Activated naive CD8-positive, alpha-beta T cell treated with anti-CD3 and anti-CD28 coated beads, Interleukin-2, amount 50 U/mL, for 24 hours (primary cell): Measurements from ENCODE around the gene CEP76.
A peak's percentile ranks its signal among the peaks of the same experiment; 100 is the strongest.

ENCODE experiments used
- ATAC-seq: fragments of 150-1000 bp; cut with Tn5 transposase; one replicate; pipeline ENCODE4 v1.10.0; 2021
- DNase-seq: peaks from one replicate; pipeline ENCODE4 v3.0.0; 2021
- H3K27ac Mint-ChIP-seq: one replicate; pipeline ENCODE4 v1.8.0; 2021; ENCODE audit warnings: mild to moderate bottlenecking, mixed read lengths
- H3K27me3 Mint-ChIP-seq: one replicate; pipeline ENCODE4 v1.8.0; 2021; ENCODE audit warnings: mixed read lengths
- H3K36me3 Mint-ChIP-seq: one replicate; pipeline ENCODE4 v1.8.0; 2021; ENCODE audit warnings: low read depth, mixed read lengths
- H3K4me1 Mint-ChIP-seq: one replicate; pipeline ENCODE4 v1.8.0; 2021; ENCODE audit warnings: mixed read lengths
- H3K4me3 Mint-ChIP-seq: one replicate; pipeline ENCODE4 v1.8.0; 2021; ENCODE audit warnings: mild to moderate bottlenecking, moderate library complexity, mixed read lengths
- H3K9me3 Mint-ChIP-seq: one replicate; pipeline ENCODE4 v1.8.0; 2021; ENCODE audit warnings: mixed read lengths

Gene CEP76

GRCh38 chr18:12702221-12703095, at the start of gene CEP76, which contains the start of gene PSMG2:
CEP76 (minus strand) TSS chr18:12702723; CDS start chr18:12702548, 175 bp downstream.
PSMG2 (plus strand) TSS chr18:12703042; CDS start chr18:12703108, 66 bp downstream.
- H3K36me3 Mint-ChIP-seq = peaks cover 25% of the 10 kb centered on the region
- peak within 1 kb of the TSS; percentile 95 for H3K27ac Mint-ChIP-seq
- peak within 1 kb of the TSS; percentile 98 for H3K4me3 Mint-ChIP-seq
- H3K9me3 Mint-ChIP-seq = no peaks in the 10 kb centered on the region
- peak; percentile 82 for ATAC-seq
- DNase-seq = peak; percentile 85
- peaks cover 44% of the 10 kb centered on the region for H3K4me1 Mint-ChIP-seq
- no peaks in the 10 kb centered on the region for H3K27me3 Mint-ChIP-seq

- no peak for ATAC-seq
- H3K4me3 Mint-ChIP-seq = no peak overlapping the region
- H3K27me3 Mint-ChIP-seq = peaks cover 2% of the 10 kb centered on the region
- H3K4me1 Mint-ChIP-seq = peaks cover 16% of the 10 kb centered on the region
- H3K27ac Mint-ChIP-seq = no peak overlapping the region
- DNase-seq = no peak
- no peaks in the 10 kb centered on the region for H3K9me3 Mint-ChIP-seq
- no peaks in the 10 kb centered on the region for H3K36me3 Mint-ChIP-seq
Observed at GRCh38 chr18:12751891-12752290, 49.4 kb upstream of the CEP76 start.

- ATAC-seq (no peak), DNase-seq (no peak)
- Mint-ChIP-seq H3K27ac (no peak overlapping the region), H3K4me3 (no peak overlapping the region), H3K36me3 (no peaks in the 10 kb centered on the region), H3K4me1 (peaks cover 16% of the 10 kb centered on the region), H3K27me3 (peaks cover 2% of the 10 kb centered on the region), H3K9me3 (no peaks in the 10 kb centered on the region)
Observed at GRCh38 chr18:12751503-12751884, 49.0 kb upstream of the CEP76 start.

- Mint-ChIP-seq H3K36me3 (no peaks in the 10 kb centered on the region), H3K27me3 (peaks cover 2% of the 10 kb centered on the region), H3K27ac (no peak overlapping the region), H3K4me3 (no peak overlapping the region), H3K9me3 (no peaks in the 10 kb centered on the region), H3K4me1 (peaks cover 16% of the 10 kb centered on the region)
- ATAC-seq = no peak
- DNase-seq = no peak
Observed at GRCh38 chr18:12750715-12751502, 48.4 kb upstream of the CEP76 start.

DNA sequence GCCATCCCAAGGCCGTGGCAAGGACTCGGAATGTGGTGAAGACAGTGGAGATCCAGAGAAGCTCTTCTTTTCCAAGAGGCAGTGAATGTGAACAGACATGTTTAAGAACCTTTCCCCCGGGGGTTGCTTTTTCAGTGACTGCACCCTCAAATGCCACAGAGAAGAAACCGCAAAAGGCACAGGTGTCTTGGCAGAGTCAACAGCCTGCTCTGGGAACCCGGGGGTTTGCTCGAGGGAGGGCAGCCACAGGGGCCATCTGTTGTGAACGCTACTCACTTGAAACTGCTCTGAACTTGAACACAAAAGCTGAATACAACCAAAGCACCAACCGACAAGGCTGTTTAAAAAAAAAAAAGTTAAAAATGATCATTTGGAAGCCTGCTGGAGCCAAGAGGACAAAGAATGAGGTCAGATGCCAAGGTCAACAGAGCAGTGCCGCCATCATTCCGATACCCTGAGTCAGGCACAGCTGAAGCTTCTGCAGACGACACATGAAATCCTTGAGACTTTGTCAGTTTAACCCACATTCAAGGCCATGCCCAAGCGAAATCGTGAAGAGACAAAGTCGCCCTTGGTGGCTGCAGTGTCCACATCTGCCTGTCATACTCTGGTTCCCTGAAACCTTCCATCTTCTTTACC, 47.7 kb upstream of the CEP76 start:
- ATAC-seq (peak; percentile 61), DNase-seq (peak; percentile 34)
- Mint-ChIP-seq H3K36me3 (no peaks in the 10 kb centered on the region), H3K4me1 (peaks cover 16% of the 10 kb centered on the region), H3K9me3 (no peaks in the 10 kb centered on the region), H3K4me3 (no peak overlapping the region), H3K27ac (peak overlapping the region; percentile 42), H3K27me3 (peaks cover 2% of the 10 kb centered on the region)

DNA sequence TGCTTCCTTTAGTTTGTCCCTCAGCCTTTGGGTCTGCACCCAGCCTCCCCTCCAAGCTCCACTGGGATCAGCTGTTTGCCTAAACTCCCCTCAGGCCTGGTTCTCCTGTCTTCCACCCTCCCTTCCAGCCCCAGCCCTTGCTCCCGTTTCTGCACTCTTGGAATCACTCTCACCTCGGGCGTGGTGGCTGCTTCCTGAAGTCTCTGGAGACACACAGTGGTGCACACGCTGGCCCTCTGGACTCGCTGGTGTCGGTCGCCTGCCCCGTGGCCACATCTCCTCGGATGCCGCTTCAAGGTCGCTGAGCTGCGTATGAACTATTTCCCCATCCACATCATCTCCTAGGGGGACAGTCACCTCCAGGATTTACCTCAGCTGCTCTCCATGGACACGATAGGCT, 46.6 kb upstream of the CEP76 start:
- no peak overlapping the region for H3K4me3 Mint-ChIP-seq
- H3K27ac Mint-ChIP-seq = no peak overlapping the region
- ATAC-seq = no peak

DNA sequence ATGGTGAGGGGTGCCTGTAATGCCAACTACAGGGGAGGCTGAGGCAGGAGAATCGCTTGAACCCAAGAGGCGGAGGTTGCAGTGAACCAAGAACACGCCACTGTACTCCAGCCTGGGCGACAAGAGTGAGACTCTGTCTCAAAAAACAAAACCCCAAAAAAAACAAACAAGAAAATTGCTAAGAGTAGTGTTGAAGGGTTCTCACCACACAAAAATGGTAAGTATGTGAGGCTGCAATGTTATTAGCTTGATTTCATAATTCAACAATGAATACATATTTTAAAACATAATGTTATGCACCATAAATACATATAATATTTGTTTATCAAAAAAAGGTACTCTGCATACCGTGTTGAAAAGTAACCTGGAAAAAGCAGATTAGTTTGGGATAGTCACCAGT, 46.1 kb upstream of the CEP76 start:
- H3K4me1 Mint-ChIP-seq = peaks cover 16% of the 10 kb centered on the region
- no peaks in the 10 kb centered on the region for H3K36me3 Mint-ChIP-seq
- no peak overlapping the region for H3K4me3 Mint-ChIP-seq
- no peak for DNase-seq
- H3K27ac Mint-ChIP-seq = no peak overlapping the region
- ATAC-seq = no peak
- no peaks in the 10 kb centered on the region for H3K9me3 Mint-ChIP-seq
- H3K27me3 Mint-ChIP-seq = peaks cover 2% of the 10 kb centered on the region

More for the DNA sequence above, 46.6 kb upstream of the CEP76 start:
- Mint-ChIP-seq H3K27me3 (peaks cover 2% of the 10 kb centered on the region), H3K4me1 (peaks cover 16% of the 10 kb centered on the region), H3K36me3 (no peaks in the 10 kb centered on the region), H3K9me3 (no peaks in the 10 kb centered on the region)
- no peak for DNase-seq

GRCh38 chr18:12747530-12748315, 45.2 kb upstream of the CEP76 start:
- Mint-ChIP-seq H3K27ac (no peak overlapping the region), H3K4me3 (no peak overlapping the region), H3K36me3 (no peaks in the 10 kb centered on the region), H3K4me1 (peaks cover 16% of the 10 kb centered on the region), H3K9me3 (no peaks in the 10 kb centered on the region), H3K27me3 (peaks cover 2% of the 10 kb centered on the region)
- DNase-seq = no peak
- ATAC-seq = no peak

GRCh38 chr18:12745095-12745795, 42.7 kb upstream of the CEP76 start:
- no peak for DNase-seq
- peaks cover 15% of the 10 kb centered on the region for H3K4me1 Mint-ChIP-seq
- no peaks in the 10 kb centered on the region for H3K9me3 Mint-ChIP-seq
- H3K4me3 Mint-ChIP-seq = no peak overlapping the region
- H3K36me3 Mint-ChIP-seq = no peaks in the 10 kb centered on the region
- H3K27me3 Mint-ChIP-seq = peaks cover 2% of the 10 kb centered on the region
- no peak overlapping the region for H3K27ac Mint-ChIP-seq
- ATAC-seq = no peak

DNA sequence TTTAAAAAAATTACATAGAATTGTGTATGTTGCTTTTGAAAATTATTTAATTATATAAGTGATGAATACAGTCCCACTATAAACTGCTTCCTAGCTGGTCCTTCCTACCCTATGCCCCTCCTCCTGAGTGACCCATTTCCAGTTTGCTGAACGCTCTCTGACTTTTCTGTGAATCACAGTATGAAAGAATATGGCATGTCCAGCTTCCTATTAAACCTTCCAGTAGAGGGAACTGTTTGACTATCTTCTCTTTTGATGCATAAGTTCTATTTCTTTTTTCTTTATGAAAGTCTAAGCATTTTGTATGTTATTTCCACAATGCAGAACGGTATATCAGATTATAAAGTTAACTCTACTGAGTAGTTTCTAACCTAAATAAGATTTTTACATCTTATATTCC, 41.6 kb upstream of the CEP76 start:
- DNase-seq (no peak), ATAC-seq (peak; percentile 40)
- Mint-ChIP-seq H3K9me3 (no peaks in the 10 kb centered on the region), H3K27me3 (peaks cover 2% of the 10 kb centered on the region), H3K27ac (no peak overlapping the region), H3K4me1 (peaks cover 5% of the 10 kb centered on the region), H3K4me3 (no peak overlapping the region), H3K36me3 (no peaks in the 10 kb centered on the region)

DNA sequence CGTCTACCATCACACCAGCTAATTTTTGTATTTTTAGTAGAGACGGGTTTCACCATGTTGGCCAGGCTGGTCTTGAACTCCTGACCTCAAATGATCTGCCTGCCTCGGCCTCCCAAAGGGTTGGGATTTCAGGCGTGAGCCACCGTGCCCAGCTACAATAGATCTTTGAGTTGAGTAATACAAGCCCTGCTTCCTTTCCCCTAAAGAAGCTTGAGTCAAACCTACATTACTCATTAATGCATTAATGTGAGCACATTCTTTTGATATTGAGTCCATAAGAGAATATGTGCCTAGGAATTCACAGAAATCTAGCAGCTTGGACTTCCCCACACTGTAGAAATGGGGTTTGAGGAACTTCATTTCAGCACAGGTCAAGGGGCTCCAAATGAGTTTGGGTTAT, 39.9 kb upstream of the CEP76 start:
- DNase-seq (no peak), ATAC-seq (no peak)
- no peak overlapping the region for H3K4me3 Mint-ChIP-seq
- no peaks in the 10 kb centered on the region for H3K9me3 Mint-ChIP-seq
- no peaks in the 10 kb centered on the region for H3K36me3 Mint-ChIP-seq
- H3K27me3 Mint-ChIP-seq = no peaks in the 10 kb centered on the region
- H3K27ac Mint-ChIP-seq = no peak overlapping the region
- H3K4me1 Mint-ChIP-seq = peaks cover 4% of the 10 kb centered on the region

- Mint-ChIP-seq H3K4me3 (no peak overlapping the region), H3K27ac (no peak overlapping the region), H3K4me1 (peaks cover 4% of the 10 kb centered on the region), H3K9me3 (no peaks in the 10 kb centered on the region), H3K27me3 (no peaks in the 10 kb centered on the region), H3K36me3 (no peaks in the 10 kb centered on the region)
- ATAC-seq (no peak), DNase-seq (no peak)
Observed at GRCh38 chr18:12741351-12741750, 38.8 kb upstream of the CEP76 start.

- ATAC-seq (no peak), DNase-seq (no peak)
- H3K36me3 Mint-ChIP-seq = no peaks in the 10 kb centered on the region
- no peak overlapping the region for H3K4me3 Mint-ChIP-seq
- peaks cover 4% of the 10 kb centered on the region for H3K4me1 Mint-ChIP-seq
- H3K27ac Mint-ChIP-seq = no peak overlapping the region
- H3K9me3 Mint-ChIP-seq = no peaks in the 10 kb centered on the region
- H3K27me3 Mint-ChIP-seq = no peaks in the 10 kb centered on the region
Observed at GRCh38 chr18:12737243-12737902, 34.9 kb upstream of the CEP76 start.
